HepG2 (cell line): ENCODE results near the gene GRID1. TPM values are rescaled to one million over a fixed set of nuclear protein-coding genes. Genes with fewer than 3 reads are reported as not detected.

Experiments
- ATAC-seq: fragments of 200-7000 bp; cut with Tn5 transposase; 3 replicates; pipeline ENCODE4 v1.9.1; 2020; ENCODE audit warnings: mild to moderate bottlenecking, moderate library complexity
- BruUV-seq: library from RNA; stranded (reverse); fragments of 400-500 nt; replicated peaks from 2 replicates; lab custom pipeline; 2021; lab: Mats Ljungman, UMichigan
- CTCF ChIA-PET: fragments of 300-600 bp; formaldehyde crosslinking; extraction: SDS; loops from one replicate; lab custom pipeline; 2021; ENCODE audit warnings: low total read pairs, inconsistent platforms, low intra/inter-chr PET ratio; lab: Yijun Ruan, JAX
- POLR2A ChIA-PET: fragments of 350-600 bp; sonication (Branson Sonifier 250); formaldehyde crosslinking; loops from one replicate; lab custom pipeline; 2020; ENCODE audit warnings: antibody characterized with exemption, inconsistent platforms; lab: Yijun Ruan, JAX
- DNase-seq: peaks from one replicate; pipeline ENCODE4 v3.0.0-alpha.2; 2015; ENCODE audit warnings: low spot score
- FAIRE-seq: peaks from 3 replicates; lab custom pipeline; 2011; peaks lifted over from hg19 to GRCh38; lab: Jason Lieb, UNC
- H2AFZ ChIP-seq: one replicate; pipeline ENCODE4 v1.6.1; 2011; ENCODE audit warnings: low read length, inconsistent platforms
- H3K27ac ChIP-seq: fragments of 300-600 bp; 3 replicates; pipeline ENCODE4 v1.8.0; 2011; ENCODE audit warnings: mixed run types, mild to moderate bottlenecking, mixed read lengths, low read length, inconsistent platforms; ENCODE audit not compliant: insufficient read depth; ENCODE audit errors: extremely low read length
- H3K27me3 ChIP-seq, 2 experiments: fragments of 200-600 bp in 1 of 2; 2 replicates in 1 of 2; 3 replicates in 1 of 2; pipeline versions ENCODE4 v1.6.0 to v1.8.0; 2011; ENCODE audit warnings: low read length in 2 of 2, mild to moderate bottlenecking in 2 of 2, moderate library complexity in 2 of 2, inconsistent platforms in 1 of 2; ENCODE audit not compliant: insufficient read depth in 2 of 2, control insufficient read depth in 1 of 2
- H3K36me3 ChIP-seq, 2 experiments: fragments of 200-600 bp in 1 of 2; replicated peaks in 1 of 2; 2 replicates in 1 of 2; 3 replicates in 1 of 2; pipeline versions ENCODE4 v1.5.1 to v1.8.0; 2011; ENCODE audit warnings: low read length in 2 of 2, inconsistent platforms in 1 of 2; ENCODE audit not compliant: insufficient read depth in 2 of 2, control insufficient read depth in 1 of 2
- H3K4me1 ChIP-seq: 2 replicates; pipeline ENCODE4 v1.5.1; 2012; ENCODE audit warnings: low read length, inconsistent platforms; ENCODE audit not compliant: insufficient read depth
- H3K4me2 ChIP-seq: 2 replicates; pipeline ENCODE4 v1.6.0; 2011; ENCODE audit warnings: low read depth, low read length, inconsistent platforms
- H3K4me3 ChIP-seq, 3 experiments: fragments of 200-600 bp in 1 of 3; sonication (generic), shearing (Covaris generic) in 1 of 3; replicated peaks in 1 of 3; 2 replicates each; pipeline ENCODE4 v1.5.1; 2011 to 2016; ENCODE audit warnings: low read length in 3 of 3, inconsistent platforms in 2 of 3, low read depth in 2 of 3, mild to moderate bottlenecking in 2 of 3, control low read depth in 1 of 3, mixed read lengths in 1 of 3; ENCODE audit not compliant: insufficient read depth in 1 of 3
- H3K79me2 ChIP-seq: one replicate; pipeline ENCODE4 v1.6.1; 2011; ENCODE audit warnings: low read length, inconsistent platforms; ENCODE audit not compliant: insufficient read depth
- H3K9ac ChIP-seq: 2 replicates; pipeline ENCODE4 v1.6.0; 2011; ENCODE audit warnings: mild to moderate bottlenecking, low read depth, low read length, inconsistent platforms; ENCODE audit not compliant: insufficient read depth
- H3K9me3 ChIP-seq: 2 replicates; pipeline ENCODE4 v1.5.1; 2012; ENCODE audit warnings: mild to moderate bottlenecking, low read length
- H4K20me1 ChIP-seq: 2 replicates; pipeline ENCODE4 v1.6.0; 2011; ENCODE audit warnings: inconsistent platforms, mild to moderate bottlenecking, low read length, moderate library complexity; ENCODE audit not compliant: insufficient read depth
- HMGXB3 ChIP-seq: sonication (generic); formaldehyde crosslinking; IDR thresholded peaks from 2 replicates; pipeline ENCODE4 v1.4.0; 2020; ENCODE audit warnings: missing genetic modification reagents, borderline replicate concordance
- HNRNPH1 ChIP-seq: fragments of 200-400 bp; formaldehyde crosslinking; optimal IDR thresholded peaks from 2 replicates; pipeline ENCODE3; 2017; ENCODE audit warnings: mild to moderate bottlenecking, low read depth, low read length
- NCOA1 ChIP-seq: sonication (generic); formaldehyde crosslinking; IDR thresholded peaks from 2 replicates; pipeline ENCODE4 v1.9.0; 2021; ENCODE audit warnings: missing genetic modification reagents
- SNAPC2 ChIP-seq: sonication (generic); formaldehyde crosslinking; IDR thresholded peaks from 2 replicates; pipeline ENCODE4 v1.8.1; 2022; ENCODE audit warnings: mild to moderate bottlenecking, missing genetic modification reagents
- TSC22D2 ChIP-seq: sonication (generic); formaldehyde crosslinking; IDR thresholded peaks from 2 replicates; pipeline ENCODE4 v1.5.1; 2020; ENCODE audit warnings: missing genetic modification reagents, mild to moderate bottlenecking, borderline replicate concordance
- ZNF547 ChIP-seq: sonication (generic); formaldehyde crosslinking; IDR thresholded peaks from 2 replicates; pipeline ENCODE4 v1.5.1; 2020; ENCODE audit warnings: mild to moderate bottlenecking, missing genetic modification reagents
- ZNF678 ChIP-seq: sonication (generic); formaldehyde crosslinking; IDR thresholded peaks from 2 replicates; pipeline ENCODE4 v1.4.0; 2020; ENCODE audit warnings: mild to moderate bottlenecking, missing genetic modification reagents
- WGBS: methylation state at CpG from one replicate; pipeline ENCODE4 v1.1.6; 2017; ENCODE audit warnings: low lambda C conversion rate; 5-methylcytosine and 5-hydroxymethylcytosine counted together
- in situ Hi-C: cut with HindIII; loops from 2 replicates; pipeline ENCODE4 v1.10.0; 2017; ENCODE audit warnings: low pct_unique_long_range_greater_than_20kb; ENCODE audit not compliant: extremely low pct_ligation_motif_present
- intact Hi-C: fragments of 100-400 bp; cut with micrococcal nuclease; formaldehyde crosslinking; loops from one replicate; pipeline ENCODE4 v1.10.0; 2022; ENCODE audit not compliant: unreplicated experiment
- polyA plus RNA-seq, 8 experiments: library from polyadenylated mRNA; depleted of rRNA in 3 of 8; stranded (reverse) in 7 of 8; unstranded in 1 of 8; fragments of >200 nt; fragmentation: Illumina TruSeq in 4 of 8; extraction: Trizol in 4 of 8; gene quantifications; 2 replicates each; pipeline versions ENCODE4 v1.2.1 to v1.2.3, GENCODE V29; 2011 to 2016; ENCODE audit warnings: low read depth in 4 of 8, missing spikeins in 1 of 8, mixed read lengths in 1 of 8; ENCODE audit not compliant: insufficient read depth in 1 of 8
- total RNA-seq, 5 experiments: library from RNA; depleted of rRNA; stranded (reverse); fragments of >200 nt; fragmentation: Illumina TruSeq; extraction: Trizol; gene quantifications; 2 replicates each; pipeline ENCODE4 v1.2.3, GENCODE V29; 2016; ENCODE audit warnings: low read depth in 1 of 5

Gene GRID1
- total and polyA plus RNA-seq, 2 of the 13 experiments (the other 11 are each of a cell fraction or from before 2014, with no cell fraction given), result 0.05 TPM; not detected in 1

- ATAC-seq (no peak), DNase-seq (no peak), FAIRE-seq (no peak)
- ChIA-PET POLR2A (no interaction called here), CTCF (no interaction called here)
- no peak overlapping the region for H2AFZ ChIP-seq
- peaks cover 0 to 16% of the 10 kb centered on the region in 2 experiments; a peak in 2 of 5 replicates for H3K27me3 ChIP-seq
- in situ Hi-C loops (loop anchor here (5.0 kb wide), 1 partner anchor 185 kb away; no protein-coding TSS in a partner anchor), intact Hi-C loops (no loop called here)
- 53% methylated on average over 2 of the region's 7 CpGs for WGBS
- H3K9me3 ChIP-seq, result no peaks in the 10 kb centered on the region
- no peak overlapping the region for H3K9ac ChIP-seq
- TF ChIP-seq ZNF547 (CRISPR knock-in tag) (no peak), SNAPC2 (CRISPR knock-in tag) (no peak), HMGXB3 (no peak), HNRNPH1 (no peak), NCOA1 (no peak), ZNF678 (CRISPR knock-in tag) (no peak), TSC22D2 (CRISPR knock-in tag) (no peak)
- no peak overlapping the region for H3K27ac ChIP-seq
- H3K4me2 ChIP-seq, result no peak overlapping the region
- no TSS peak for BruUV-seq
- H3K4me1 ChIP-seq, result peaks cover 13% of the 10 kb centered on the region
- no peaks in the 10 kb centered on the region for H4K20me1 ChIP-seq
- no peak overlapping the region for H3K4me3 ChIP-seq
- no peaks in the 10 kb centered on the region for H3K36me3 ChIP-seq
- peaks cover 4% of the 10 kb centered on the region for H3K79me2 ChIP-seq
Observed at GRCh38 chr10:86397120-86397519, 30.5 kb upstream of the GRID1 start.
